HG03196 (cell line): ENCODE data around the gene KATNB1.
"Not testable (repeated sequence)": the region's sequence is repeated elsewhere in the genome, so short reads cannot be mapped to it uniquely, and the experiment has no call there.

Experiments used
- ATAC-seq: cut with Tn5 transposase; IDR thresholded peaks from one replicate; pipeline ENCODE4 v1.9.1; 2021; ENCODE audit not compliant: unreplicated experiment

KATNB1 gene

GRCh38 chr16:57700781-57701551 is 34.6 kb upstream of the KATNB1 start:
- ATAC-seq, result no peak

- ATAC-seq, result no peak
Observed at GRCh38 chr16:57701759-57702371, 33.7 kb upstream of the KATNB1 start.

- no peak for ATAC-seq
Observed at GRCh38 chr16:57703416-57704010, 32.1 kb upstream of the KATNB1 start.

GRCh38 chr16:57704011-57704904 is 31.3 kb upstream of the KATNB1 start:
- no peak for ATAC-seq

GRCh38 chr16:57704905-57705852 is 30.4 kb upstream of the KATNB1 start:
- ATAC-seq, result no peak

GRCh38 chr16:57706717-57707116 is 28.9 kb upstream of the KATNB1 start:
- ATAC-seq, result no peak

DNA sequence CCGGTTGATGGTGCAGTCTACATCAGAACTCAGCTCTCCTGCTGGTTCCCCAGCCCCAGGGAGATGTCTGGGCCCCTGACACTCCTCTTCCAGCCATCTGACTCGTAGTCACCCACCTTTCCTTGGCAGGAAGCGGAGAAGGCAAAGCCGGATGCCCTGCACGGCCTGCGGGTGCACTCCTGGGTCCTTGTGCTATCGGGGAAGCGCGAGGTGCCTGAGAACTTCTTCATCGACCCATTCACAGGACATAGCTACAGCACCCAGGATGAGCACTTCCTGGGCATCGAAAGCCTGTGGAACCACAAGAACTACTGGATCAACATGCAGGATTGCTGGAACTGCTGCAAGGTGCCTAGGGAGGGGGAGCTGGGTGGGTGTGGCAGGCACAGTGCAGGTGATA is 28.2 kb upstream of the KATNB1 start:
- ATAC-seq, result no peak

GRCh38 chr16:57708168-57708567 is 27.4 kb upstream of the KATNB1 start:
- ATAC-seq, result no peak

DNA sequence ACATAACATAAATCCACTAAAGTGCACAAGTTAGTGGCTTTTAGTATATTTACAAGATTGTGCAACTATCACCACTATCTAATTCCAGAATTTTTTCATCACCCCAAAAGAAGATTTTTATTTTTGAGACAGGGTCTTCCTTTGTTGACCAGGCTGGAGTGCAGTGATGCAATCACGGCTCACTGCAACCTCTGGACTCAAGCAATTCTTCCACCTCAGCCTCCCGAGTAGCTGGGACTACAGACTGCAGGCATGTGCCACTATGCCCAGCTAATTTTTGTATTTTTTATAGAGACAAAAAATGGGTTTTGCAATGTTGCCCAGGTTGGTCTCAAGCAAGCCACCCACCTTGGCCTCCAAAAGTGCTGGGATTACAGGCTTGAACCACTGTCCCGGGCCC is 25.9 kb upstream of the KATNB1 start:
- no peak for ATAC-seq

GRCh38 chr16:57711346-57711745 is 24.2 kb upstream of the KATNB1 start:
- ATAC-seq, result no peak

DNA sequence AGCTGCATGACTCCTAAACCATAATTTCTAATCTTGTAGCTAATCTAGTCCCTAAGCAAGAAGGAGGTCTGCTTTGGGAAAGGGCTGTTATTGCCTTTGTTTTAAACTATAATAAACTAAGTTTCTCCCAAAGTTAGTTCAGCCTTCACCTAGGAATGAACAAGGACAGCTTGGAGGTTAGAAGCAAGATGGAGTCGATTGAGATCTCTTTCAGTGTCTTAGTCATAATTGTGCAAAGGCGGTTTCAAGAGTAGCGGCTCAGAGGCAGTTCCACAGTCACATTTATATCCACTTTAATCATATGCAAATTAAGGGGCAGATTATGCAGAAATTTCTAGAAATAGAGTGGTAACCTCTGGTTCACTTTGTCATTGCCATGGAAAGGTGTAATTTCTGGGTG is 23.6 kb upstream of the KATNB1 start:
- no peak for ATAC-seq

GRCh38 chr16:57712569-57712968 is 23.0 kb upstream of the KATNB1 start:
- not testable (repeated sequence) for ATAC-seq

- no peak for ATAC-seq
Observed at GRCh38 chr16:57713596-57713995, 22.0 kb upstream of the KATNB1 start.

- no peak for ATAC-seq
Observed at GRCh38 chr16:57714047-57714446, 21.5 kb upstream of the KATNB1 start.

GRCh38 chr16:57720142-57720575 is 15.4 kb upstream of the KATNB1 start:
- no peak for ATAC-seq

DNA sequence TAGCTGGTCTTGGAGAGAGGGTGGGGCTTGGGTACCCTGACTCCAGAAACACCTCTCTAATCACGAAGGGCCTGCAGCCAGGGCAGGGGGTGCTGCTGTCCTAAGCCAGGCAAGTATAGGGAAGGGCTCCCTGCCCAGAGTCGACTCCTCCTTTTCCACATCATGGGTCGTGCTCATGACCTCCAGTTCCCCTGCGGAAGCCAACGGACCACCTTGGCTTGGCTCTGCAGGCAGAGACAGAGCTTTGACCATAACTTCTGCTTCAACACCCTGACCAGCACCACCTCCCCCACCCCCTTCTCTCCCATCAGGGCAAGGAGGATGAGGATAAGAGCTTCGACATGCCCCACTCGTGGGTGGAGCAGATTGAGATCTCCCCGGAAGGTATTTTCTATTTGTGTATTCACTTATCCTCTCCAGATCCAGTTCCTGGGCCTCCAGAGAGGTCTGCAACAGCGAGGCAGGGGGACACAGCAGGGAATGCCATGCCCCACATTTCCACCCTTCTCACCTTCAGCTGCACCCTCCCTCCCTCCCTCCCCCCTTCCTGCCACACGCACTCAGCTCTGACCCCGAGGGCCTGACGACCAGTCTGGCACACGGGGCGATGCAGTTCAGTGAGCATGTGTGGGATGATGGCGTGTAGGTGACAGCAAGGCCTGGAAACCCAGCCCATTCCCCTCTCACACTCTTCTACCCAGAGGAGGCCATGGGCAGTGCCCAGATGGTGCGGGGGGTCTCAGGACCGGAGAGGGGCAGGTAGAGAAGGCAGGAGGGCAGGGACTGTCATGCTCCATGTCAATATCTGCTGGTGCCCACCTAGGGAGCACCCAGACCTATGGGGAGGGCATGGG is 14.0 kb upstream of the KATNB1 start:
- no peak for ATAC-seq

DNA sequence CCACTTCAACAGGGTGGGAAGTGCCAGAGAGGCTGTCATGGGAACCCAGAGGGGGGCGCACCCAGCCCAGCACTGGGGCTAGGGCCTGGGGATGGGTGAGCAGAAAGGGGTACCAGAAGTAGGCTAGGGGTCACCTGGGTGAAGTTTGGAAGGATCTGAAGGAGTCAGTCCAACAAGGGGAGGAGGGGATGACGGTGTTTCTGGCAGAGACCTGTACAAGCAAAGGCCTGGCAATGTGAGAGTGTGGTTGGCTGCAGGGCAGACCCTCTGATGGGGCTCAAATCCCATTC is 13.4 kb upstream of the KATNB1 start:
- no peak for ATAC-seq

GRCh38 chr16:57722651-57723050 is 12.9 kb upstream of the KATNB1 start:
- ATAC-seq, result no peak

GRCh38 chr16:57723170-57723569 is 12.4 kb upstream of the KATNB1 start:
- ATAC-seq, result no peak
